LNCAP (cell line): Measurements from ENCODE around the gene HTR3B.

Experiments
- CTCF ChIP-seq: fragments of 450-650 bp; IDR thresholded peaks from 2 replicates; pipeline ENCODE4 v1.5.1; 2017; ENCODE audit warnings: mild to moderate bottlenecking

Gene HTR3B

DNA sequence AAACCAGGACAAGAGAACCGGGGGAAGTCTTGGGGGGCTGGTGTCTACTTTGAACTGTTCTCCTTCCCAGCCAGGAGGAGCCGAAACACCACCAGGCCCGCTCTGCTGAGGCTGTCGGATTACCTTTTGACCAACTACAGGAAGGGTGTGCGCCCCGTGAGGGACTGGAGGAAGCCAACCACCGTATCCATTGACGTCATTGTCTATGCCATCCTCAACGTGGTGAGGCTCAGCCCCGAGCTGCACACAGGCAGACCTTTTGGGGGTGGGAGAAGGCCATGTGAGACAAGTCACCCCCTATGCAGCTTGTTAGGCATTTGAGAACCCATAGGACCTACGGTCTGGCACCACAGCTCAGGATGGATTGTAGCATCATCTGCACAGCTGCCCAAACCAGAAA is 73.1 kb downstream of the HTR3B start:
- no peak for TF ChIP-seq CTCF

DNA sequence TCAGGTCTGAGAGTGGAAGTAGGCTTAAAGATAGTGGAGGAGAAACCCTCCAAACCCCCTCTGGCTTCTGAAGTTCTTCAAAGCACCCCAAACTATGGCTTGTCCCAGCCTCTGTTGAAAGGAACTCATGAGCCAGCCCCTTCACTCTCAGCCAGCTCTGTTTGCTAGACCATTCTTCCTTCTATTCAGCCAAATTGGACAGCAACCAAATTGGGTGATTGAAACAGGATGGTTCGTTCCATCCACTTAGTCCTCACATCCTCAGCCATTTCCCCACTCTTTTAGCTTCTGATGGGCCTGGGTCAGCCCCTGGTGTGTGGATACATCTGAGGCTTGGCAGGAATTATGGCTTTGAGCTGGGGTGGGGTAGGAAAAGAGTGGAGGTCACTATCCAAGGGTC is 74.8 kb downstream of the HTR3B start:
- TF ChIP-seq CTCF: no peak

DNA sequence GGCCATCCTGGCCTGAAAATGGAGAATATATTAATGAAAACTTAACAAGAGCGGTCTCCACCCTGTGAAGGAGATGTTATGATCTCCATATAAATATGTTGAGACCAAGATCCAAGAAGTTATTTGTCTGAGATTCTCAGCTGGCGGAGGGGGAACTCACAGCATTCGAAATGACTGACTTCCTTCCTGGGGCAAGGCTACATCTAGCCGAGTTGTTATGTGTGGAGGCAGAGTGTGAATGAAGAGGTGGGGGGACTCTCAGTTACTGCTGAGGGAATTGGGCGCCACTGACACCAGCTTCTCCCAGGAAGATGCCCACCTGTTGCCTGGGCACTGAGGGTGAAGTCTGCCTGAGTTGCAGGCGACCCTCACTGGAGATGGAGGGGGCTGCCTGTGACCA is 76.2 kb downstream of the HTR3B start:
- no peak for TF ChIP-seq CTCF

- TF ChIP-seq CTCF: no peak
Observed at GRCh38 chr11:113982306-113982705, 77.7 kb downstream of the HTR3B start.

DNA sequence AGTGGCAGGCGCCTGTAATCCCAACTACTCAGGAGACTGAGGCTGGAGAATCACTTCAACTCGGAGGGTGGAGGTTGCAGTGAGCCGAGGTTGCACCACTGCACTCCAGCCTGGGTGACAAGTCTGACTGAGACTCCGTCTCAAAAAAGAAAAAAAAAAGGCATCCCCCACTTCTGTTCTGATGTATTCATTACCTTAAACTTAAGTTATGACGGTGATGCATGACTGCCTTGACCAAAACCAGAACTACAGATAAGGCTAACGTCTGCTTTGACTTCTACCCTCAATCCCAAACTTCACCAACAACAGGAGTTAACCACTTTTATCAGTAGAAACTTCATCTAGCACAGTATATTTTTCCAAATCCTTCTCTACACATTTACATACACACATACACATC is 80.2 kb downstream of the HTR3B start:
- TF ChIP-seq CTCF: no peak

DNA sequence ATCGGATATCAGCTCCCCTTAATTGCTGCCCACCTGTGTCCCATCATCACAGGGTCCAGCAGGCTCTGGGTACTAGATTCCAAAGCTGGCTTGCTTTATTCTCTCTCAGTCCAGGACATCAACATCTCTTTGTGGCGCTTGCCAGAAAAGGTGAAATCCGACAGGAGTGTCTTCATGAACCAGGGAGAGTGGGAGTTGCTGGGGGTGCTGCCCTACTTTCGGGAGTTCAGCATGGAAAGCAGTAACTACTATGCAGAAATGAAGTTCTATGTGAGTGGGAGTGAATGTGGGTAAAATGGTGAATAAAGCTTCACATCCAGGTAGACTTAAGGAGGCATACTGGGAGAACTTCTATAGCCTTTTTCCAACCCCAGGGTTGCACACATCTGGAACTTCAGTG is 81.3 kb downstream of the HTR3B start:
- no peak for TF ChIP-seq CTCF

GRCh38 chr11:113986351-113987140 is 82.0 kb downstream of the HTR3B start:
- no peak for TF ChIP-seq CTCF

GRCh38 chr11:113989381-113989780 is 84.8 kb downstream of the HTR3B start:
- no peak for TF ChIP-seq CTCF
